Activated CD8-positive, alpha-beta memory T cell treated with anti-CD3 and anti-CD28 coated beads, Interleukin-2, amount 10 ng/mL, durations not matched to agents 7 days and 5 days (primary cell): Measurements from ENCODE around the gene RNF111. TPM values are rescaled to one million over a fixed set of nuclear protein-coding genes. Genes with fewer than 3 reads are reported as not detected.

ENCODE experiments used
- ATAC-seq: fragments of 150-1000 bp; cut with Tn5 transposase; one replicate; pipeline ENCODE4 v1.10.0; 2021; ENCODE audit warnings: moderate library complexity
- CTCF ChIA-PET: fragments of 350-600 bp; sonication (Branson Sonifier 250); formaldehyde crosslinking; loops from one replicate; lab custom pipeline; 2021; ENCODE audit warnings: antibody characterized with exemption; lab: Charles Lee
- DNase-seq: peaks from one replicate; pipeline ENCODE4 v3.0.0-alpha.2; 2020
- H3K27ac Mint-ChIP-seq: one replicate; pipeline ENCODE4 v1.8.0; 2021; ENCODE audit warnings: mild to moderate bottlenecking, mixed read lengths
- H3K27me3 Mint-ChIP-seq: one replicate; pipeline ENCODE4 v1.8.0; 2021; ENCODE audit warnings: mixed read lengths
- H3K36me3 Mint-ChIP-seq: one replicate; pipeline ENCODE4 v1.8.0; 2021; ENCODE audit warnings: mild to moderate bottlenecking, mixed read lengths
- H3K4me1 Mint-ChIP-seq: one replicate; pipeline ENCODE4 v1.8.0; 2021; ENCODE audit warnings: mixed read lengths
- H3K4me3 Mint-ChIP-seq: one replicate; pipeline ENCODE4 v1.8.0; 2021; ENCODE audit warnings: mild to moderate bottlenecking, moderate library complexity, mixed read lengths
- H3K9me3 Mint-ChIP-seq: one replicate; pipeline ENCODE4 v1.8.0; 2022; ENCODE audit warnings: low read depth, mixed read lengths
- total RNA-seq, 2 experiments: library from RNA; stranded (reverse); gene quantifications; one replicate each; pipeline ENCODE4 v1.2.3, GENCODE V29; 2021

The RNF111 gene
- total RNA-seq, 2 experiments from 2014 or later, result 39.7 to 39.8 TPM

- no peaks in the 10 kb centered on the region for H3K27me3 Mint-ChIP-seq
- CTCF ChIA-PET, result interaction anchor here (1.0 kb wide), 1 partner anchor 11 kb away, joined by 3 read pairs; no protein-coding TSS in a partner anchor
Observed at GRCh38 chr15:59048897-59049296, 61.4 kb downstream of the RNF111 start.

GRCh38 chr15:59051873-59052861 lies 64.7 kb downstream of the RNF111 start:
- ATAC-seq, result peak; percentile 52
- peak overlapping the region; percentile 36 for H3K4me3 Mint-ChIP-seq
- no peak for DNase-seq

More at GRCh38 chr15:59048897-59049296, 61.4 kb downstream of the RNF111 start:
- no peak for ATAC-seq
- H3K27ac Mint-ChIP-seq, result no peak overlapping the region
- H3K4me1 Mint-ChIP-seq, result peaks cover 25% of the 10 kb centered on the region
- peaks cover 24% of the 10 kb centered on the region for H3K36me3 Mint-ChIP-seq
- H3K9me3 Mint-ChIP-seq, result no peaks in the 10 kb centered on the region
- H3K4me3 Mint-ChIP-seq, result no peak overlapping the region
- DNase-seq, result no peak

DNA sequence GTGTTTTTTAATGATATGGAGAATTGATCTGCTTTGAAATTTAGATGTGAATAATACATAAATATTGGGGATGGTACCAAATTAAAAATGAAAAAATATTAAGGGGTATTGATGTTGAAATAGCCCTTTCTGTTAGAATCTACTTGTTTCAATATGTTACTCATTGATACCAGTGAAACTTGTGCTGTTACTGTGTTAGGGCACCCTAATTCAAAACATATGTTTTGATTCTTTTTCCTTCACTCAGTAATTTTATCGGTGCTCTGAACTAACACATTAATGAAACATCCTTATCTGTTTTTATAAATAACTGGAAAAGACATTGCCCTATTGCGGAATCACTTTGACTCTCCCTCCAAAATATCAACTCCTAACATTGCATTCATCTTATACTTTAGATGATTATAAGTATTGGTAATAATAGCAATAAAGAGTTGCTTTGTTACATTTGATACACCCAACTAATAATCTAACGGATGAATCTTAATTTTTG lies 65.5 kb downstream of the RNF111 start:
- ATAC-seq, result no peak
- H3K4me3 Mint-ChIP-seq, result no peak overlapping the region

More at GRCh38 chr15:59051873-59052861, 64.7 kb downstream of the RNF111 start:
- Mint-ChIP-seq H3K36me3 (peaks cover 30% of the 10 kb centered on the region), H3K27ac (peak overlapping the region; percentile 86), H3K9me3 (no peaks in the 10 kb centered on the region), H3K27me3 (no peaks in the 10 kb centered on the region), H3K4me1 (peaks cover 30% of the 10 kb centered on the region)
- CTCF ChIA-PET, result interaction anchor here (0.5 to 2.1 kb wide), 9 partner anchors 10 to 504 kb away, joined by 3 to 6 read pairs (median 3); no protein-coding TSS in a partner anchor

GRCh38 chr15:59053482-59053881 lies 66.0 kb downstream of the RNF111 start:
- peaks cover 30% of the 10 kb centered on the region for H3K36me3 Mint-ChIP-seq
- ATAC-seq (peak; percentile 83), DNase-seq (no peak)
- no peaks in the 10 kb centered on the region for H3K9me3 Mint-ChIP-seq
- peak overlapping the region; percentile 66 for H3K27ac Mint-ChIP-seq
- no peaks in the 10 kb centered on the region for H3K27me3 Mint-ChIP-seq
- CTCF ChIA-PET, result no interaction called here
- H3K4me1 Mint-ChIP-seq, result peaks cover 30% of the 10 kb centered on the region
- H3K4me3 Mint-ChIP-seq, result no peak overlapping the region

More for the DNA sequence above, 65.5 kb downstream of the RNF111 start:
- Mint-ChIP-seq H3K9me3 (no peaks in the 10 kb centered on the region), H3K36me3 (peaks cover 30% of the 10 kb centered on the region), H3K27me3 (no peaks in the 10 kb centered on the region), H3K27ac (peak overlapping the region; percentile 86), H3K4me1 (peaks cover 30% of the 10 kb centered on the region)
- DNase-seq, result no peak
- CTCF ChIA-PET, result interaction anchor here (0.5 kb wide), 1 partner anchor 293 kb away, joined by 3 read pairs; no protein-coding TSS in a partner anchor

- peaks cover 51% of the 10 kb centered on the region for H3K36me3 Mint-ChIP-seq
- CTCF ChIA-PET, result interaction anchor here (1.1 kb wide), 1 partner anchor 15 kb away, joined by 3 read pairs; no protein-coding TSS in a partner anchor
- ATAC-seq, result no peak
Observed at GRCh38 chr15:59059076-59059597, 71.7 kb downstream of the RNF111 start.

GRCh38 chr15:59060348-59060747 lies 72.9 kb downstream of the RNF111 start:
- Mint-ChIP-seq H3K4me1 (peaks cover 18% of the 10 kb centered on the region), H3K4me3 (no peak overlapping the region), H3K36me3 (peaks cover 53% of the 10 kb centered on the region), H3K27me3 (no peaks in the 10 kb centered on the region), H3K27ac (no peak overlapping the region), H3K9me3 (no peaks in the 10 kb centered on the region)
- DNase-seq (no peak), ATAC-seq (no peak)
- CTCF ChIA-PET, result interaction anchor here (1.1 to 1.5 kb wide), 2 partner anchors 8 to 47 kb away, joined by 3 to 4 read pairs; no protein-coding TSS in a partner anchor

More at GRCh38 chr15:59059076-59059597, 71.7 kb downstream of the RNF111 start:
- no peak overlapping the region for H3K4me3 Mint-ChIP-seq
- H3K27ac Mint-ChIP-seq, result no peak overlapping the region
- H3K27me3 Mint-ChIP-seq, result no peaks in the 10 kb centered on the region
- no peaks in the 10 kb centered on the region for H3K9me3 Mint-ChIP-seq
- peaks cover 22% of the 10 kb centered on the region for H3K4me1 Mint-ChIP-seq
- DNase-seq, result no peak

- Mint-ChIP-seq H3K27ac (peak overlapping the region; percentile 17), H3K36me3 (peaks cover 66% of the 10 kb centered on the region), H3K9me3 (no peaks in the 10 kb centered on the region), H3K4me1 (peaks cover 18% of the 10 kb centered on the region), H3K4me3 (no peak overlapping the region), H3K27me3 (no peaks in the 10 kb centered on the region)
- DNase-seq (no peak), ATAC-seq (no peak)
- CTCF ChIA-PET, result interaction anchor here (0.7 to 1.0 kb wide), 2 partner anchors 11 to 453 kb away, joined by 3 read pairs; no protein-coding TSS in a partner anchor
Observed at GRCh38 chr15:59063042-59063441, 75.6 kb downstream of the RNF111 start.

DNA sequence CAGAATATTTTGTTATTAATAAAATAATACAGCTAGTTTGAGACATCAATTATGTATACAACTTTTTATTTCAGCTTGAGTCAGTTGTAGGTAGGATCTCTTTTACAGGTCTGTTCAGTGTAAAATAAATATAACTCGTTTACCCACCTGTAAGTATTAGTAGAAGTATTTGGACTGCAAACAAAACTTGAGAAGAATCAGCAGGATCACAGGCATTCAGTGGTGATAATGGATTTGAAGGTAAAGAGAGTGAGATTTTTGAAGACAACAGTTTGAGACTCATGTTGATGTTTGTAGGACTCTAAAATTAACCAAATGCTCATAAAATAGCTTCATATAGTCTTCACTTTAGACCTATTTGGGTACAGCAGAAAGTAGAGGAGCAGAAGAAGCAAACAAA lies 82.0 kb downstream of the RNF111 start:
- H3K27me3 Mint-ChIP-seq, result no peaks in the 10 kb centered on the region
- CTCF ChIA-PET, result interaction anchor here (1.3 kb wide), 1 partner anchor 9 kb away, joined by 4 read pairs; no protein-coding TSS in a partner anchor
- DNase-seq, result no peak
- ATAC-seq, result no peak
- no peak overlapping the region for H3K27ac Mint-ChIP-seq
- H3K4me3 Mint-ChIP-seq, result no peak overlapping the region
- H3K4me1 Mint-ChIP-seq, result peaks cover 11% of the 10 kb centered on the region
- no peaks in the 10 kb centered on the region for H3K9me3 Mint-ChIP-seq
- H3K36me3 Mint-ChIP-seq, result peaks cover 60% of the 10 kb centered on the region

DNA sequence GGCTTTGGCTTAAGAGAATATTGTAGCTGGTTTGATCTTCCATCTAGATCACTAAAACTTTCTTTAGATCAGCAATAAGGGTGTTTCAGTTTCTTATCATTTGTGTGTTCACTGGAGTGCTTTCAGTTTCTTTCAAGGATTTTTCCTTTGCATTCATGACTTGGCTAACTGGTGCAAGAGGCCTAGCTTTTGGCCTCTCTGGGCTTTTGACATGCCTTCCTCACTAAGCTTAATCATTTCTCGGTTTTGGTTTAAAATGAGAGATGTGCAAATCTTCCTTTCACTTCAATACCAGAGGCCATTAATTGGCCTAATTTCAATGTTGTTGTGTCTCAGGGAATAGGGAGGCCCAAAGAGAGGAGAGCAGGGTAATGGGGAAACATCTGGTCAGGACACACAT lies 87.1 kb downstream of the RNF111 start:
- Mint-ChIP-seq H3K4me1 (peaks cover 15% of the 10 kb centered on the region), H3K4me3 (no peak overlapping the region), H3K27ac (peak overlapping the region; percentile 64), H3K9me3 (no peaks in the 10 kb centered on the region), H3K36me3 (peaks cover 52% of the 10 kb centered on the region), H3K27me3 (no peaks in the 10 kb centered on the region)
- CTCF ChIA-PET, result interaction anchor here (0.6 to 1.4 kb wide), 4 partner anchors 9 to 62 kb away, joined by 3 to 4 read pairs (median 3); no protein-coding TSS in a partner anchor
- DNase-seq (no peak), ATAC-seq (no peak)

- Mint-ChIP-seq H3K4me1 (no peaks in the 10 kb centered on the region), H3K36me3 (peaks cover 34% of the 10 kb centered on the region), H3K4me3 (no peak overlapping the region), H3K27ac (peak overlapping the region; percentile 3), H3K27me3 (no peaks in the 10 kb centered on the region), H3K9me3 (no peaks in the 10 kb centered on the region)
- CTCF ChIA-PET, result no interaction called here
- ATAC-seq, result no peak
- no peak for DNase-seq
Observed at GRCh38 chr15:59087731-59088130, 100.3 kb downstream of the RNF111 start.

- Mint-ChIP-seq H3K4me3 (no peak overlapping the region), H3K27me3 (no peaks in the 10 kb centered on the region), H3K4me1 (peaks cover 6% of the 10 kb centered on the region), H3K27ac (no peak overlapping the region), H3K9me3 (no peaks in the 10 kb centered on the region), H3K36me3 (peaks cover 33% of the 10 kb centered on the region)
- ATAC-seq (no peak), DNase-seq (no peak)
- CTCF ChIA-PET, result no interaction called here
Observed at GRCh38 chr15:59094077-59094476, 106.6 kb downstream of the RNF111 start.

DNA sequence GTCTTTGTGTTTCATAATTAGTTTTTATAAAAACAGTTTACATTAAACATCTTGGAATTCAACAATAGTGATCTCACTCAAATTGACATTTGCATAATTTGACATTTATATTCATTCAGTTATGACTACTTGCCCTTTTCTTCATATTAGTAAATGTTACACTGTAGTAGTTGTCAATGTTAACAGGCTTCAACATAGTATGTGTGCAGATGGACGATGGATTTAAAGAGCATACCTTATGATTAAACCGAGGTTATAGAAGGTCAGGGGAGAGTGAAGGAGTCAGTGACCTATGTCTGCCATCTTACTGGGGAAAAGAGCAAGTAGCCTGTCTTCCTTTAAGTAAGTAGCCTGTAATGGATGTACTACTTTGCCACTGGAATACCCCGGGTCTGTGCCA lies 109.0 kb downstream of the RNF111 start:
- H3K9me3 Mint-ChIP-seq, result no peaks in the 10 kb centered on the region
- H3K4me3 Mint-ChIP-seq, result no peak overlapping the region
- no peak overlapping the region for H3K27ac Mint-ChIP-seq
- H3K36me3 Mint-ChIP-seq, result peaks cover 24% of the 10 kb centered on the region
- peaks cover 15% of the 10 kb centered on the region for H3K4me1 Mint-ChIP-seq
- no peak for ATAC-seq
- H3K27me3 Mint-ChIP-seq, result no peaks in the 10 kb centered on the region
- CTCF ChIA-PET, result interaction anchor here (0.9 kb wide), 1 partner anchor 106 kb away, joined by 3 read pairs; no protein-coding TSS in a partner anchor
- DNase-seq, result no peak

GRCh38 chr15:59099162-59099685 lies 111.8 kb downstream of the RNF111 start:
- Mint-ChIP-seq H3K27ac (no peak overlapping the region), H3K9me3 (no peaks in the 10 kb centered on the region), H3K36me3 (peaks cover 13% of the 10 kb centered on the region), H3K4me1 (peaks cover 18% of the 10 kb centered on the region), H3K27me3 (no peaks in the 10 kb centered on the region), H3K4me3 (no peak overlapping the region)
- DNase-seq (no peak), ATAC-seq (no peak)
- CTCF ChIA-PET, result no interaction called here
